GM12878 (cell line): ENCODE measurements around the gene F7. TPM values are rescaled to one million over a fixed set of nuclear protein-coding genes. Genes with fewer than 3 reads are reported as not detected.

Experiments
- ATAC-seq: fragments of 200-7000 bp; cut with Tn5 transposase; 3 replicates; pipeline ENCODE4 v1.9.1; 2020; ENCODE audit warnings: mild to moderate bottlenecking, moderate library complexity
- BruUV-seq: library from RNA; stranded (reverse); fragments of 400-500 nt; replicated peaks from 2 replicates; lab custom pipeline; 2021; lab: Mats Ljungman, UMichigan
- CTCF ChIA-PET: fragments of 300-600 bp; sonication (Branson Sonifier 250); formaldehyde crosslinking; extraction: SDS; loops from one replicate; lab custom pipeline; 2021; ENCODE audit warnings: inconsistent platforms; lab: Yijun Ruan, JAX
- POLR2A ChIA-PET: fragments of 350-600 bp; formaldehyde crosslinking; extraction: SDS; loops from one replicate; lab custom pipeline; 2021; ENCODE audit warnings: inconsistent platforms; lab: Charles Lee
- RAD21 ChIA-PET: fragments of 300-600 bp; sonication (Branson Sonifier 250); formaldehyde crosslinking; loops from one replicate; lab custom pipeline; 2023; ENCODE audit warnings: antibody characterized with exemption; ENCODE audit not compliant: unreplicated experiment; lab: Charles Lee
- SMC1A ChIA-PET: fragments of 300-600 bp; sonication (Branson Sonifier 250); formaldehyde crosslinking; loops from one replicate; lab custom pipeline; 2023; ENCODE audit not compliant: unreplicated experiment, uncharacterized antibody; lab: Charles Lee
- DNase-seq: peaks from one replicate; pipeline ENCODE4 v3.0.0-alpha.2; 2011; ENCODE audit warnings: low read depth, low spot score
- FAIRE-seq: peaks from 3 replicates; lab custom pipeline; 2011; peaks lifted over from hg19 to GRCh38; lab: Jason Lieb, UNC
- H2AFZ ChIP-seq: 2 replicates; pipeline ENCODE4 v1.6.0; 2011; ENCODE audit warnings: low read depth, low read length, control low read depth; ENCODE audit not compliant: control insufficient read depth
- H3K27ac ChIP-seq: 2 replicates; pipeline ENCODE4 v1.5.1; 2011; ENCODE audit warnings: control low read depth; ENCODE audit not compliant: control insufficient read depth, insufficient read depth
- H3K27me3 ChIP-seq, 2 experiments: replicated peaks in 1 of 2; 2 replicates each; pipeline versions ENCODE4 v1.6.0 to v1.6.1; 2011; ENCODE audit warnings: low read length in 1 of 2; ENCODE audit not compliant: control insufficient read depth in 2 of 2, insufficient read depth in 2 of 2
- H3K36me3 ChIP-seq, 2 experiments: 2 replicates each; pipeline ENCODE4 v1.5.1; 2011; ENCODE audit warnings: low read length in 1 of 2; ENCODE audit not compliant: control insufficient read depth in 2 of 2, insufficient read depth in 2 of 2
- H3K4me1 ChIP-seq: 2 replicates; pipeline ENCODE4 v1.6.1; 2011; ENCODE audit warnings: mild to moderate bottlenecking, low read length, moderate library complexity, mixed read lengths; ENCODE audit not compliant: control insufficient read depth, insufficient read depth
- H3K4me2 ChIP-seq: 2 replicates; pipeline ENCODE4 v1.6.0; 2011; ENCODE audit warnings: control low read depth; ENCODE audit not compliant: control insufficient read depth, insufficient read depth
- H3K4me3 ChIP-seq: fragments of 200-600 bp; sonication (generic); 2 replicates; pipeline ENCODE4 v1.5.1; 2016
- H3K79me2 ChIP-seq: 2 replicates; pipeline ENCODE4 v1.6.0; 2011; ENCODE audit warnings: low read length; ENCODE audit not compliant: control insufficient read depth, insufficient read depth
- H3K9ac ChIP-seq: 2 replicates; pipeline ENCODE4 v1.8.0; 2011; ENCODE audit warnings: low read length, control low read depth, mixed read lengths; ENCODE audit not compliant: control insufficient read depth, insufficient read depth
- H3K9me3 ChIP-seq: replicated peaks from 3 replicates; pipeline ENCODE4 v1.5.1; 2011; ENCODE audit warnings: mild to moderate bottlenecking, low read length; ENCODE audit not compliant: control insufficient read depth, insufficient read depth
- H4K20me1 ChIP-seq: 2 replicates; pipeline ENCODE4 v1.6.0; 2011; ENCODE audit not compliant: control insufficient read depth, insufficient read depth
- HSF1 ChIP-seq: fragments of 150-350 bp; IDR thresholded peaks from 2 replicates; pipeline ENCODE4 v1.6.1; 2014; ENCODE audit warnings: mild to moderate bottlenecking, low read depth, low read length
- MEF2B ChIP-seq: fragments of 450-650 bp; IDR thresholded peaks from 2 replicates; pipeline ENCODE4 v1.6.1; 2018; ENCODE audit warnings: mild to moderate bottlenecking, moderate library complexity; ENCODE audit not compliant: partially characterized antibody, poor library complexity, severe bottlenecking
- MLLT1 ChIP-seq: fragments of 450-650 bp; IDR thresholded peaks from 2 replicates; pipeline ENCODE4 v1.6.1; 2016; ENCODE audit warnings: mild to moderate bottlenecking
- MTA3 ChIP-seq: IDR thresholded peaks from 2 replicates; pipeline ENCODE4 v1.6.1; 2012; ENCODE audit warnings: low read length, inconsistent platforms, borderline replicate concordance
- MXI1 ChIP-seq: fragments of 150-350 bp; IDR thresholded peaks from 2 replicates; pipeline ENCODE4 v1.6.1; 2011; ENCODE audit warnings: low read depth, mild to moderate bottlenecking, inconsistent platforms, low read length, improper control_type of control experiment
- NRF1 ChIP-seq: conservative IDR thresholded peaks from 2 replicates; pipeline ENCODE4 v1.6.1; 2011; ENCODE audit warnings: mild to moderate bottlenecking, low read depth, low read length, improper control_type of control experiment
- RFX5 ChIP-seq: IDR thresholded peaks from 2 replicates; pipeline ENCODE4 v1.6.1; 2011; ENCODE audit warnings: low read depth, low read length, improper control_type of control experiment
- SRF ChIP-seq, 2 experiments: IDR thresholded peaks; 2 replicates each; pipeline ENCODE4 v1.6.1; 2011; ENCODE audit warnings: low read depth in 2 of 2, low read length in 2 of 2, mild to moderate bottlenecking in 1 of 2, moderate library complexity in 1 of 2
- SUZ12 ChIP-seq: fragments of 200-600 bp; sonication (generic); IDR thresholded peaks from one replicate; pipeline ENCODE4 v1.6.1; 2018; ENCODE audit warnings: antibody characterized with exemption, mild to moderate bottlenecking; ENCODE audit not compliant: unreplicated experiment
- TAF1 ChIP-seq: IDR thresholded peaks from 2 replicates; pipeline ENCODE4 v1.6.1; 2011; ENCODE audit warnings: mild to moderate bottlenecking, low read depth, low read length, borderline replicate concordance
- USF2 ChIP-seq: IDR thresholded peaks from 2 replicates; pipeline ENCODE4 v1.6.1; 2011; ENCODE audit warnings: low read depth, low read length, improper control_type of control experiment, borderline replicate concordance
- YY1 ChIP-seq: IDR thresholded peaks from 2 replicates; pipeline ENCODE4 v1.6.1; 2011; ENCODE audit warnings: low read depth, mild to moderate bottlenecking, low read length
- ZNF207 ChIP-seq: fragments of 450-650 bp; IDR thresholded peaks from 2 replicates; pipeline ENCODE4 v1.6.1; 2014; ENCODE audit warnings: antibody characterized with exemption, mild to moderate bottlenecking, borderline replicate concordance
- ZNF24 ChIP-seq: fragments of 450-650 bp; IDR thresholded peaks from 2 replicates; pipeline ENCODE4 v1.6.1; 2017; ENCODE audit warnings: antibody characterized with exemption, mild to moderate bottlenecking
- WGBS: methylation state at CpG from one replicate; pipeline ENCODE4 v1.1.6; 2016; ENCODE audit warnings: low lambda C conversion rate; ENCODE audit not compliant: insufficient replicate concordance, insufficient coverage; ENCODE audit errors: missing lambda C conversion rate; 5-methylcytosine and 5-hydroxymethylcytosine counted together
- in situ Hi-C: fragments of 300-500 bp; cut with MboI; formaldehyde crosslinking; loops from 9 replicates; pipeline ENCODE4 v1.14.3; 2018; ENCODE audit warnings: mixed read lengths
- intact Hi-C: fragments of 100-400 bp; cut with micrococcal nuclease; formaldehyde crosslinking; loops from one replicate; pipeline ENCODE4 v1.14.2; 2022; ENCODE audit not compliant: unreplicated experiment
- polyA plus RNA-seq, 11 experiments: library from polyadenylated mRNA; depleted of rRNA in 4 of 11; unstranded in 6 of 11; stranded (reverse) in 5 of 11; fragments of >200 nt; fragmentation: Nextera tagmentation in 4 of 11; fragmentation: Illumina TruSeq in 1 of 11; extraction: Ambion mirVana in 4 of 11; extraction: Trizol in 1 of 11; gene quantifications; 1 replicate in 1 of 11; 2 replicates in 10 of 11; pipeline versions ENCODE4 v1.2.1 to v1.2.3, GENCODE V29; 2011 to 2016; ENCODE audit warnings: inconsistent platforms in 2 of 11, missing spikeins in 2 of 11, low read depth in 1 of 11
- total RNA-seq, 4 experiments: library from RNA; depleted of rRNA in 3 of 4; stranded (reverse); fragments of >200 nt in 3 of 4; fragmentation: Illumina TruSeq in 1 of 4; extraction: Trizol in 1 of 4; gene quantifications; 2 replicates each; pipeline versions ENCODE4 v1.2.1 to v1.2.3, GENCODE V29; 2013 to 2021
- TF ChIP-seq, protein P1 (sequence below): IDR thresholded peaks from 2 replicates; pipeline ENCODE4 v1.6.1; 2011; ENCODE audit warnings: borderline replicate concordance, low read depth, mild to moderate bottlenecking, moderate library complexity, low read length; ENCODE audit not compliant: insufficient read depth, poor library complexity, severe bottlenecking

F7 gene
- total and polyA plus RNA-seq, 10 of the 15 experiments (the other 5 are each of a cell fraction or from before 2014, with no cell fraction given) = not detected

GRCh38 chr13:113135281-113135760 lies 29.7 kb downstream of the F7 start:
- RAD21 ChIA-PET = no interaction called here
- in situ Hi-C loops (no loop called here), intact Hi-C loops (no loop called here)
- 39% methylated on average over 2 of the region's 2 CpGs for whole genome bisulfite sequencing
- DNase-seq (no peak), ATAC-seq (no peak), FAIRE-seq (no peak)
- CTCF ChIA-PET = no interaction called here
- Histone ChIP-seq H2AFZ (no peak overlapping the region), H3K4me2 (no peak overlapping the region), H3K4me1 (no peaks in the 10 kb centered on the region), H3K27me3 (0 out of 4 replicates have a peak, but pooled peaks cover 0 to 3% of the 10 kb centered on the region in 2 experiments), H3K79me2 (no peaks in the 10 kb centered on the region), H3K27ac (no peak overlapping the region), H3K4me3 (no peak overlapping the region), H3K9me3 (peaks cover 2% of the 10 kb centered on the region; the same call in 1 of the 3 replicates), H3K9ac (no peak overlapping the region), H4K20me1 (no peaks in the 10 kb centered on the region), H3K36me3 (no peaks in the 10 kb centered on the region)
- SMC1A ChIA-PET = no interaction called here
- no TSS peak for BruUV-seq
- POLR2A ChIA-PET = no interaction called here
- TF ChIP-seq MXI1 (no peak), MLLT1 (no peak), SRF (IDR thresholded peaks at IDR 0.05; ENCODE audit: low read depth in 2 of 2, low read length in 2 of 2) (no peak), NRF1 (no peak), HSF1 (no peak), ZNF24 (no peak), TAF1 (no peak), YY1 (no peak), MTA3 (no peak), USF2 (no peak), ZNF207 (no peak), SUZ12 (no peak), RFX5 (no peak), MEF2B (no peak)
- TF ChIP-seq, protein P1, sequence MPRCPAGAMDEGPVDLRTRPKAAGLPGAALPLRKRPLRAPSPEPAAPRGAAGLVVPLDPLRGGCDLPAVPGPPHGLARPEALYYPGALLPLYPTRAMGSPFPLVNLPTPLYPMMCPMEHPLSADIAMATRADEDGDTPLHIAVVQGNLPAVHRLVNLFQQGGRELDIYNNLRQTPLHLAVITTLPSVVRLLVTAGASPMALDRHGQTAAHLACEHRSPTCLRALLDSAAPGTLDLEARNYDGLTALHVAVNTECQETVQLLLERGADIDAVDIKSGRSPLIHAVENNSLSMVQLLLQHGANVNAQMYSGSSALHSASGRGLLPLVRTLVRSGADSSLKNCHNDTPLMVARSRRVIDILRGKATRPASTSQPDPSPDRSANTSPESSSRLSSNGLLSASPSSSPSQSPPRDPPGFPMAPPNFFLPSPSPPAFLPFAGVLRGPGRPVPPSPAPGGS = no peak
